Hematopoietic multipotent progenitor cell treated with erythropoietin and hydrocortisone succinate and interleukin-3 and kit ligand, for 15 days (in vitro differentiated cells): Measurements from ENCODE around the gene SPIN4.
"Not testable (repeated sequence)": the region's sequence is repeated elsewhere in the genome, so short reads cannot be mapped to it uniquely, and the experiment has no call there.

Experiments
- DNase-seq: peaks from one replicate; pipeline ENCODE4 v3.0.0-alpha.2; 2015; ENCODE audit warnings: low spot score

Gene SPIN4

DNA sequence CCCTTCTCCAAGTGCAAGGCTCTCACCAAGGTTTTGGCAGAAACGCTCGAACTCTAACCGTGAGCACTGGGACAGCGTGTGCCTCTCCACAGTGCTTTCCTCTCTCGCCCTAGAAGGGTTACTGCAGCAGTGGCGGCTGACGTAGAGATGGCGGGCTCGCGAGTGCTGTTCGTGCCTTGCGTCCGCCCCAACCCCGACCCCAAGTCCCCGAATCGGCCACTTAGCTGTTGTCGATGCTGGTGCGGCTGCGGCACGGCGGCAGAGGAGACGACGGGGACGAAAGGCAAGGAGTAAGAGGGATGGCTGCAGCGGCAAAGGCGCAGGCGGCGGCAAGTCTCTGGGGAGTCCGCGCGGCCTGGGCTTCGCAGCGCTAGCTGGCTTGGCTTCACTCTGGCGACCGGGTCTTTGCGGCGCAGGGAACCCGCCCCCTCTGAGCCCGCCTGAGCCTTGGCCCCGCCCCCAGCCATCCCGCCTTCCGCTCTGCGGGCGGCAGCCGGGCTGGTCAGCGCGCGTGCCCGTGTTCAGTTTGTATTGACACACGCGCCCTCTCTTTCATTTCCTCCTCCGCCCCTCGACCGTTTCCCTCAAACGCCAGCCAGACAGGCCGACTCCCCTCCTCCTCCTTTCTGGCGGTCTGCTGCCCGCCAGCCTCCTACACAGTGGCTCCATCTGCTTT lies at the start of gene SPIN4:
SPIN4 (minus strand) TSS at position 392 of the 676 bp plus-strand sequence. CDS start 513 bp downstream, outside the sequence.
- peak; percentile 73 for DNase-seq

DNA sequence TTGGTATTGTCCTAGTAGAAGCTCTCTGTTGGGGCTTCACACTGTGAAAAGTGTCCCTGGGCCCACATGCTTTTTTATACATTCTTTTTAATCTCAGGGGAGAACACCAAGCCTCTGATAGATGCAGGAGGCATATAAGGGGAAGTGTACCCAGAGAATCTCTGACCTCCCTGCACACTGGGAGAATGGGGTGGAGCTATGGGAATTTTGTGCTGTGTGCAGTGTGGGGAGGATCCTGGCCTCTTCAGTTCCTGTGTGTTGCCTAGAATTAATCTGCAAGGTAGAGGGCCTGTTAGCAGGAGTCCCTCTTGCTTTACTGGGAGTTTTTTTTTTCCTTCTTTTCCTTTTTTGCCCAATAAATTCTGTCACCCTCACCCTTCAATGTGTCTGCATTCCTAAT lies 49.2 kb upstream of the SPIN4 start:
- DNase-seq, result no peak

DNA sequence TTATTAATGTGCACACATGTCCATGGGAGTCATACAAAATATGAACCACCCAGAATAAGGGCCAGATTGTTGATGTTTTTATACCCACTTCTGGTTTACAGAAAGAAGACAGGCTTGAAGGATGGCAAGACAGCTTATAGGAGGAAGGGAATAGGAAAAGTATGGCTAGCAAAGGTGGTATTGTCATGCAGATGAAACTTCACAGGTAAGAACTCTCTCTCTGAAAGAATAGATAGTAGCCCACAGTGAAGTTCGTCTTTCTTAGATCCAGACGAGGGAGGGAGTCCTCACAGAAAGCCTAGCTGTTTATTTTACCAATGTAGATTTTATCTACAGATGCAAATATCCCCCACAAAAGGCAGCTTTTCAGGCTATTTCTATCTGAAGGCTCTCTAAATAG lies 43.7 kb upstream of the SPIN4 start:
- no peak for DNase-seq

DNA sequence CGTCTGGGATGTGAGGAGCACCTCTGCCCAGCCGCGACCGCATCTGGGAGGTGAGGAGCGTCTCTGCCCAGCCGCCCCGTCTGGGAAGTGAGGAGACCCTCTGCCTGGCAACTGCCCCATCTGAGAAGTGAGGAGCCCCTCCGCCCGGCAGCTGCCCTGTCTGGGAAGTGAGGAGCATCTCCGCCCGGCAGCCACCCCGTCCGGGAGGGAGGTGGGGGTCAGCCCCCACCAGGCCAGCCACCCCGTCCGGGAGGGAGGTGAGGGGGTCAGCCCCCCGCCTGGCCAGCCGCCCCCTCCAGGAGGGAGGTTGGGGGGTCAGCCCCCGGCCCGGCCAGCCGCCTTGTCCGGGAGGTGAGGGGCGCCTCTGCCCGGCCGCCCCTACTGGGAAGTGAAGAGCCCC lies 42.0 kb upstream of the SPIN4 start:
- not testable (repeated sequence) for DNase-seq

DNA sequence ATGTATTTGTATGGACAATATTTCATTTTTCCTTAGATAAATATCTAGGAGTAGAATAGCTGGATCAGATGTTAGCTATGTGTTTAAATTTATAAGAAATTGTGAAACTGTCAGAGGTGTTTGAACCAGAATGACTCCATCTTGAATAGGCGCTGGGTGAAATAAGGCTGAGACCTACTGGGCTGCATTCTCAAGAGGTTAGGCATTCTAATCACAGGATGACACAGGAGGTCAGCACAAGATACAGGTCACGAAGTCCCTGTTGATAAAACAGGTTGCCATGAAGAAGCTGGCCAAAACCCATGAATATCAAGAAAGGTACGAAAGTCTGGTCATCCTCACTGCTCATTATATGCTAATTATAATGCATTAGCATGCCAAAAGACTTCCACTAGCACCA lies 36.3 kb upstream of the SPIN4 start:
- DNase-seq, result no peak

DNA sequence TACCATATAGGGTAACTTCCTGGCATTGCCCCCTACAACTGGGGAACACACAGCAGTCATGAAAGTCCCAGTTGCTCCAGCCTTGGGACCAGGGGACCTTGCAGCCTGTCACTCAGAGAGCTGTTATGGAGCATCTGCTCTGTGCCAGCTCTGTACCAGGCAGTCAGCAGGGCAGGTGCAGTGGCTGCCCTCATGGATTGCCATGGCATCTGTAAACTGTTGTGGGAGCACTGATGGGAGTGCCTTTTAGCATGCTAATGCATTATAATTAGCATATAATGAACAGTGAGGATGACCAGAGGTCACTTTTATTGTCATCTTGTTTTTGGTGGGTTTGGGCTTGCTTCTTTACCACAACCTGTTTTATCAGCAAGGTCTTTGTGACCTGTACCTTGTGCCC lies 33.1 kb upstream of the SPIN4 start:
- not testable (repeated sequence) for DNase-seq

DNA sequence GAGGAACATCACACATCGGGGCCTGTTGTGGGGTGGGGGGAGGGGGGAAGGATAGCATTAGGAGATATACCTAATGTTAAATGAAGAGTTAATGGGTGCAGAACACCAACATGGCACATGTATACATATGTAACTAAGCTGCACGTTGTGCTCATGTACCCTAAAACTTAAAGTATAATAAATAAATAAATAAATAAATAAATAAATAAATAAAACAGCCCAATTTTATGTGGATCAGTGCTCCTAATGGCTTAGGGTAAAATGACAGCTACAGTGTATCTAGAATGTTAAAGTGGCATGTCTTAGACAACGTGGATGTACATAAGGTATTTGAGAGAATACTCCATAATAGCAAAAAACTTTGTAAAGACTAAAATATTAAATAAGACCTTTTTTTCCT lies 21.9 kb upstream of the SPIN4 start:
- DNase-seq, result not testable (repeated sequence)

DNA sequence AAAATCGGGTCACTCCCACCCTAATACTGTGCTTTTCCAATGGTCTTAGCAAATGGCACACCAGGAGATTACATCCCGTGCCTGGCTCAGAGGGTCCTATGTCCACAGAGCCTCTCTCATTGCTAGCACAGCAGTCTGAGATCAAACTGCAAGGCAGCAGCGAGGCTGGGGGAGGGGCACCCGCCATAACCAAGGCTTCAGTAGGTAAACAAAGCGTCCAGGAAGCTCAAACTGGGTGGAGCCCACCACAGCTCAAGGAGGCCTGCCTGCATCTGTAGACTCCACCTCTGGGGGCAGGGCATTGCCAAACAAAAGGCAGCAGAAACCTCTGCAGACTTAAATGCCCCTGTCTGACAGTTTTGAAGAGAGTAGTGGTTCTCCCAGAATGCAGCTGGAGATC lies 16.6 kb upstream of the SPIN4 start:
- DNase-seq, result not testable (repeated sequence)

DNA sequence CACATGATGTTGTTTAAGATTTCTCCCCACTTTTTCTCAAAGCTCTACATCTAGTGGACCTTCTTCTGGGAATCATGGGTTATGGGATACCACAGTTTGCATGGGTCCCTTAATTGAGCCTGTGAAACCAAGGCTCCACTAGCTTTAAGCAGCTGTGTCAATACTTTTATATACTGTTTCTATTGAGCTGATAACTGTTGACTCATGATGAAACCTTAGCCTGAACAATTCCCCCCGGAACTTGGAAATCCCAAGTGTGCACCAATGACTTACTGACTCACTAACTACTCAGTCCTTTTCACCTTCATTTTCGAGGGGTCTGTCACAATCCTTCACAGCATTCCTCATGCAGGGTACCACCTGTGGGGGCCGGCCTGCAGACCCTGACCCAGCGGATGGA lies 12.7 kb upstream of the SPIN4 start:
- no peak for DNase-seq

DNA sequence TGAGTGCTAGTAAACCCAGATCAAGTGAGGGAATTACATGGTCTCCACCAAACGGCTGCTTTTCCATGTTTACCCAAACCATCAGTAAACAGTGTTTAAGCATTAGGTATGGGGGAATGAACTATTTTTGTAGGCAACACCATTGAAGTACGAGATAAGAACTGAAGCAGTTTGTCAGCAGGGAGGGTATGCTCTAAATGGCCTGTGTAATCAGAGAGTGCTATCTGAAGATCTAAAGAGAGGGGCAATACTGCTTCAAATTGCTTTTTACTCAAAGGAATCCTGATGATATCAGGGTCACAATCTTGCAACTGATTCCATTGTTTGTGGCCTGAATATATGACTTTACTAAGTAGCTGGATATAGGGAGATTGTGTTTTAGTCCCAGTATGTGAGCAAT lies 10.4 kb upstream of the SPIN4 start:
- no peak for DNase-seq

DNA sequence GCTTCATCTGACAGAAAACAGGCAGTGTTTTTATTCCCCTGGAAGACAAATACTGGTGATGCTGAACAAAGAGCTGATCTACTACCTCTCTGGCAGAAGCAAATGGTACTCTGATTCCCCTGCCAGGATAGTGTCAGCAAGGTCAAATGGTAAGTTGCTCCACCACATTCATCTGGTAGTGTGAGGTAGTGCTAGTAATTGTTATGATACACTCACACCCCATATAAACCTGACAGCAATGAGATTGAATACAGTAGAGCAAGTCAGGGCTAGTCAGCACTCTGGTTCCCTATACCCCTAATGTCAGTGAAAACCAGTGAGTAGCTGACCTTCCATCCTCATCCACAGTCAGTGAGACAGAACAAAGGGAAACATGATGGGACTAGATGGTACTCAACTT lies 3.4 kb upstream of the SPIN4 start:
- DNase-seq, result no peak

DNA sequence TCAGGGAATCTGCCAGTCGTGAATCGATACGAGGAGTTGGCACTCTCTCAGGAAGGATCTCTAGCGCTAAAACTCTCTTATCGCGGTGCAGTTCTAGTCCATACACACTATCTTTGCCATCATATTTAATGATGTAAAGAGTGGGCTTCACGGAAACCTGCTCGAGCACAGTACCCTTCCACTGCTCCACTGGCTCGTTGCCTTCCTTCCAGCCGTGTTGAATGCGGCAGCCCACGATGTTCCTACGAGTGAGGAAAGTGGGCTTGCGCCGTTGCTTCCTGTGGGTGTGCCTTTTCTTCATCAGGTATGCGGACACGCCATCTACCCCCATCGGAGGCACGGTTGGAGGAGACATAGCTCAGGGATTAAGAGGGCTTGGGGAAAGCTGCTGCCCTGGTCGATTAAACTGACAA lies 661 bp downstream of the SPIN4 start:
- peak; percentile 4 for DNase-seq

DNA sequence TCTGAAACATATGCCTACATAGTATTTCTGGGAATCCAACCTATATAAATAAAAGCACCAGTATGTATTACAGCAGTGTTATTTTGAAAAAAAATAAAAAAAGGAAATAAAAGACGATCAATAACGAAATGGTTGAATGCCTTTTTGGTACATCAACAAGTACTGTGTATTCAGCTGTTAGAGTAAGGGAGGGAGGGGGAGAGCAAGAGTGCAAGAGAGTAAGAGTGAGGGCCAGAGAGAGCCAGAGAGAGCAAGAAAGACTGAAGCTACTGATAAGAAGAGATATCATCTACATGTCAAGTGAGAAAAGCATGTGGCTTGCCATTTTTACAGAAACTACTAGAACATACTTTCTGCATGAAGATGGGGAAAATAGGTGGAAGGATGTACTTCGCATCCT lies 1.8 kb downstream of the SPIN4 start:
- DNase-seq, result no peak

DNA sequence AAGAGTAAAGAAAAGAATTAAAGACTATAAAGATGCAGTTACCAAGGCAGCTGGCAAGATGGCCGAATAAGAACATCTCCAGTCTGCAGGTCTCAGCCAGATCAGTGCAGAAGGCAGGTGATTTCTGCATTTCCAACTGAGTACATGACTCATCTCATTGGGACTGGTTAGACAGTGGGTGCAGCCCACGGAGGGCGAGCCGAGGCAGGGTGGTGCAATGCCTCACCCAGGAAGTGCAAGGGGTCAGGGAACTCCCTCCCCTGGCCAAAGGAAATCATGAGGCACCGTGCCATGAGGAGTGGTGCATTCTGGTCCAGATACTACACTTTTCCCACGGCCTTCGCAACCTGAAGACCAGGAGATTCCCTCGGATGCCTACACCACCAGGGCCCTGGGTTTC lies 20.5 kb downstream of the SPIN4 start:
- no peak for DNase-seq

DNA sequence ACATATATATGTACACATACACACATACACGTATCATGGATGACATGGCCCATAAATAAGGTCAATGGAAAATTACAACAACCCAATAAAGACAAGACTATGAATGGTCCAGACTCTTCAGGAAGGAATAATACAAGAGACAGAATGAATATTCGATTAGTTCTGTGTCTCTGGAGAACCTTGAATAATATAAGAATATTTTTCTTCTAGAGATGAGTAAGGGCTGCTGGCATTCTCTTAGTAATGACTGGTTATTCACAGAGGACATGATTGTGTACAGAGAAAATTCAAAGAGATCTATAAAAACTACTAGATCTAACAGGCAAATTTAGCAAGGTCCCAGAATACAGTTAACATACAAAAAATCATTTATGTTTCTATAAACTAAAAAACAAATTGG lies 23.3 kb downstream of the SPIN4 start:
- DNase-seq, result no peak

DNA sequence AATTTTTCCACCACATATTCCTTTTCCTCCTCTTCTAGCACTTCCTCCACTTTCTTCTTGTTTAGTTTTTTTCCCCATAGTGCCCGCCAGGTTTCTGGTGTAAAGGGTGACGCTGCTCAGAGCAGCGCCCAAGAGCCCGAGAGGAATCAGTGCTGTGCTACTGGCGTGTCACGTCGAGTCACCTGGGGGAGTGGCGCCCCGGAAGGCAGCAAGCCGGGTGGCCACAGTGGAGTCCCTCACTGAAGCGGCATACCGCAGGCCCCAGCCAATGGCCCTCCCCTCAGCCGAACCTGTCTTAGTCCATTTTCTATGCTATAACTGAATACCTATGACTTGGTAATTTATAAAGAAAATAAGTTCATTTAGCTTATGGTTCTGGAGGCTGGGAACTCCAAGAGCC lies 51.5 kb downstream of the SPIN4 start:
- DNase-seq, result no peak
